SK-N-SH (cell line): Measurements from ENCODE around the gene TNXB.

Source experiments
- EP300 ChIP-seq, 2 experiments: IDR thresholded peaks; 2 replicates each; pipeline versions ENCODE4 v1.4.0 to v1.6.1; 2012; ENCODE audit warnings: borderline replicate concordance in 1 of 2, low read depth in 1 of 2, low read length in 1 of 2
- FOXM1 ChIP-seq: IDR thresholded peaks from 2 replicates; pipeline ENCODE4 v1.4.0; 2012; ENCODE audit warnings: low read depth, mild to moderate bottlenecking
- POLR2AphosphoS5 ChIP-seq: IDR thresholded peaks from 2 replicates; pipeline ENCODE4 v1.6.1; 2012; ENCODE audit warnings: low read depth, low read length
- SMC3 ChIP-seq: IDR thresholded peaks from 2 replicates; pipeline ENCODE4 v1.6.1; 2012; ENCODE audit warnings: low read depth, low read length, improper control_type of control experiment
- YY1 ChIP-seq: IDR thresholded peaks from 2 replicates; pipeline ENCODE4 v1.4.0; 2012; ENCODE audit warnings: low read depth, mild to moderate bottlenecking
- TF ChIP-seq, protein P1 (sequence below): fragments of 200-600 bp; sonication (generic); IDR thresholded peaks from 2 replicates; pipeline ENCODE4 v1.6.1; 2017; ENCODE audit warnings: antibody characterized with exemption, mild to moderate bottlenecking, moderate library complexity
- TF ChIP-seq, protein P2 (sequence below): IDR thresholded peaks from 2 replicates; pipeline ENCODE4 v1.4.0; 2012; ENCODE audit warnings: low read depth, borderline replicate concordance
- TF ChIP-seq, protein P3 (sequence below): fragments of 150-350 bp; IDR thresholded peaks from 2 replicates; pipeline ENCODE4 v1.6.1; 2017; ENCODE audit warnings: antibody characterized with exemption, low read length, low read depth, borderline replicate concordance
- TF ChIP-seq, protein P4 (sequence below): IDR thresholded peaks from 2 replicates; pipeline ENCODE4 v1.4.0; 2012; ENCODE audit warnings: low read depth

DNA sequence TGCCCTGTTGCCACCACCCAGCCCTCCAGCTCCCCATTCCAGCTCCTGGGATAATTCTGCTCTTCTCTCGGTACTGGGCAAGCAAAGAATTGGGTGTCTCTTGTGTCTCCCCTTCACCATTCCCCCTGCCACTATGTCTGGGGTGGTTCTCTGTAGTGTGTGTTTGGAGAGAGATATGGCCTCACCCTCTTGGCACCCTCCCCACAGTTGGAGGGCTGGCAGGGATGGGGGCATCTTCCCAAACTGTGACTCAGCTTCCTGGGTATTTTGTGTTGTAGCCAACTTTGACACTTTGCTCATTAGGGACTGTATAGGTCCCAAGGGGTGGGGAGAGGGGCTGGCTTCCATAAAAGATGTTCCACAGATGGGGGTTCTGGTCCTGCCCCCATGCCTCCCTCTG, 1.7 kb downstream of the TNXB start:
- TF ChIP-seq EP300 (IDR thresholded peaks at IDR 0.05; ENCODE audit: borderline replicate concordance in 1 of 2, low read depth in 1 of 2, low read length in 1 of 2) = no peak
- TF ChIP-seq, protein P1, sequence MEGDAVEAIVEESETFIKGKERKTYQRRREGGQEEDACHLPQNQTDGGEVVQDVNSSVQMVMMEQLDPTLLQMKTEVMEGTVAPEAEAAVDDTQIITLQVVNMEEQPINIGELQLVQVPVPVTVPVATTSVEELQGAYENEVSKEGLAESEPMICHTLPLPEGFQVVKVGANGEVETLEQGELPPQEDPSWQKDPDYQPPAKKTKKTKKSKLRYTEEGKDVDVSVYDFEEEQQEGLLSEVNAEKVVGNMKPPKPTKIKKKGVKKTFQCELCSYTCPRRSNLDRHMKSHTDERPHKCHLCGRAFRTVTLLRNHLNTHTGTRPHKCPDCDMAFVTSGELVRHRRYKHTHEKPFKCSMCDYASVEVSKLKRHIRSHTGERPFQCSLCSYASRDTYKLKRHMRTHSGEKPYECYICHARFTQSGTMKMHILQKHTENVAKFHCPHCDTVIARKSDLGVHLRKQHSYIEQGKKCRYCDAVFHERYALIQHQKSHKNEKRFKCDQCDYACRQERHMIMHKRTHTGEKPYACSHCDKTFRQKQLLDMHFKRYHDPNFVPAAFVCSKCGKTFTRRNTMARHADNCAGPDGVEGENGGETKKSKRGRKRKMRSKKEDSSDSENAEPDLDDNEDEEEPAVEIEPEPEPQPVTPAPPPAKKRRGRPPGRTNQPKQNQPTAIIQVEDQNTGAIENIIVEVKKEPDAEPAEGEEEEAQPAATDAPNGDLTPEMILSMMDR = no peak
- TF ChIP-seq, protein P2, sequence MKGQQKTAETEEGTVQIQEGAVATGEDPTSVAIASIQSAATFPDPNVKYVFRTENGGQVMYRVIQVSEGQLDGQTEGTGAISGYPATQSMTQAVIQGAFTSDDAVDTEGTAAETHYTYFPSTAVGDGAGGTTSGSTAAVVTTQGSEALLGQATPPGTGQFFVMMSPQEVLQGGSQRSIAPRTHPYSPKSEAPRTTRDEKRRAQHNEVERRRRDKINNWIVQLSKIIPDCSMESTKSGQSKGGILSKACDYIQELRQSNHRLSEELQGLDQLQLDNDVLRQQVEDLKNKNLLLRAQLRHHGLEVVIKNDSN = no peak
- no peak for TF ChIP-seq SMC3
- no peak for TF ChIP-seq POLR2AphosphoS5
- no peak for TF ChIP-seq FOXM1
- TF ChIP-seq, protein P3, sequence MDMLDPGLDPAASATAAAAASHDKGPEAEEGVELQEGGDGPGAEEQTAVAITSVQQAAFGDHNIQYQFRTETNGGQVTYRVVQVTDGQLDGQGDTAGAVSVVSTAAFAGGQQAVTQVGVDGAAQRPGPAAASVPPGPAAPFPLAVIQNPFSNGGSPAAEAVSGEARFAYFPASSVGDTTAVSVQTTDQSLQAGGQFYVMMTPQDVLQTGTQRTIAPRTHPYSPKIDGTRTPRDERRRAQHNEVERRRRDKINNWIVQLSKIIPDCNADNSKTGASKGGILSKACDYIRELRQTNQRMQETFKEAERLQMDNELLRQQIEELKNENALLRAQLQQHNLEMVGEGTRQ = no peak
- TF ChIP-seq, protein P4, sequence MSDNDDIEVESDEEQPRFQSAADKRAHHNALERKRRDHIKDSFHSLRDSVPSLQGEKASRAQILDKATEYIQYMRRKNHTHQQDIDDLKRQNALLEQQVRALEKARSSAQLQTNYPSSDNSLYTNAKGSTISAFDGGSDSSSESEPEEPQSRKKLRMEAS = no peak
- TF ChIP-seq YY1 = no peak
